K562 (cell line): ENCODE measurements around the gene GPR68. TPM values are rescaled to one million over a fixed set of nuclear protein-coding genes. Genes with fewer than 3 reads are reported as not detected.

Experiments
- ATAC-seq: fragments of 200-7000 bp; cut with Tn5 transposase; 3 replicates; pipeline ENCODE4 v1.9.1; 2020; ENCODE audit warnings: moderate library complexity
- BruUV-seq: library from RNA; stranded (reverse); fragments of 400-500 nt; replicated peaks from 2 replicates; lab custom pipeline; 2021; lab: Mats Ljungman, UMichigan
- CTCF ChIA-PET: fragments of 300-600 bp; formaldehyde crosslinking; extraction: SDS; loops from one replicate; lab custom pipeline; 2021; ENCODE audit warnings: low intra/inter-chr PET ratio; lab: Yijun Ruan, JAX
- POLR2A ChIA-PET: fragments of 300-600, 350-650 bp; sonication (Branson Sonifier 250); formaldehyde crosslinking; extraction: SDS; loops from one replicate; lab custom pipeline; 2021; ENCODE audit warnings: antibody characterized with exemption, inconsistent platforms; lab: Yijun Ruan, JAX
- DNase-seq, 4 experiments: peaks; one replicate each; pipeline versions ENCODE4 v3.0.0 to v3.0.0-alpha.2; 2011 to 2018; ENCODE audit warnings: low spot score in 3 of 4, mixed read lengths in 3 of 4; ENCODE audit errors: extremely low read depth in 1 of 4
- FAIRE-seq: peaks from 2 replicates; lab custom pipeline; 2011; peaks lifted over from hg19 to GRCh38; lab: Jason Lieb, UNC
- H2AFZ ChIP-seq: 2 replicates; pipeline ENCODE4 v1.6.0; 2011; ENCODE audit warnings: low read depth, low read length, control low read depth, inconsistent platforms
- H3K27ac ChIP-seq: fragments of 200-600 bp; 3 replicates; pipeline ENCODE4 v1.8.0; 2011; ENCODE audit warnings: low read depth, mild to moderate bottlenecking, control low read depth, inconsistent platforms, low read length, moderate library complexity, mixed read lengths; ENCODE audit errors: extremely low read depth
- H3K27me3 ChIP-seq, 2 experiments: fragments of 300-600 bp in 1 of 2; 2 replicates in 1 of 2; 3 replicates in 1 of 2; pipeline versions ENCODE4 v1.6.0 to v1.8.0; 2011; ENCODE audit warnings: inconsistent platforms in 2 of 2, low read length in 2 of 2, mild to moderate bottlenecking in 1 of 2, mixed read lengths in 1 of 2, moderate library complexity in 1 of 2; ENCODE audit not compliant: control insufficient read depth in 2 of 2, insufficient read depth in 2 of 2
- H3K36me3 ChIP-seq: fragments of 300-600 bp; 3 replicates; pipeline ENCODE4 v1.8.0; 2011; ENCODE audit warnings: mild to moderate bottlenecking, low read length, inconsistent platforms; ENCODE audit not compliant: control insufficient read depth, insufficient read depth
- H3K4me1 ChIP-seq, 2 experiments: fragments of 200-600 bp in 1 of 2; replicated peaks in 1 of 2; 2 replicates in 1 of 2; 3 replicates in 1 of 2; pipeline versions ENCODE4 v1.5.1 to v1.8.0; 2011; ENCODE audit warnings: inconsistent platforms in 2 of 2, low read length in 2 of 2, mild to moderate bottlenecking in 1 of 2, mixed read lengths in 1 of 2, moderate library complexity in 1 of 2; ENCODE audit not compliant: control insufficient read depth in 2 of 2, insufficient read depth in 2 of 2
- H3K4me2 ChIP-seq: 2 replicates; pipeline ENCODE4 v1.6.1; 2011; ENCODE audit warnings: low read length, control low read depth, inconsistent platforms, mixed read lengths; ENCODE audit not compliant: insufficient read depth
- H3K4me3 ChIP-seq: fragments of 200-600 bp; sonication (generic), shearing (Covaris generic); 2 replicates; pipeline ENCODE4 v1.5.1; 2016; ENCODE audit warnings: control low read depth, inconsistent platforms
- H3K79me2 ChIP-seq: fragments of 200-600 bp; 3 replicates; pipeline ENCODE4 v1.8.0; 2011; ENCODE audit warnings: low read length, inconsistent platforms; ENCODE audit not compliant: control insufficient read depth, insufficient read depth
- H3K9ac ChIP-seq, 2 experiments: 2 replicates each; pipeline versions ENCODE4 v1.6.0 to v1.6.1; 2011; ENCODE audit warnings: low read depth in 2 of 2, low read length in 2 of 2, control low read depth in 1 of 2, inconsistent platforms in 1 of 2, mild to moderate bottlenecking in 1 of 2, mixed read lengths in 1 of 2; ENCODE audit not compliant: insufficient read depth in 1 of 2
- H3K9me1 ChIP-seq: one replicate; pipeline ENCODE4 v1.6.0; 2011; ENCODE audit warnings: inconsistent platforms, mild to moderate bottlenecking, low read length, moderate library complexity; ENCODE audit not compliant: control insufficient read depth, insufficient read depth
- H3K9me3 ChIP-seq: replicated peaks from 2 replicates; pipeline ENCODE4 v1.5.1; 2011; ENCODE audit warnings: low read depth, low read length, inconsistent platforms; ENCODE audit not compliant: control insufficient read depth, insufficient read depth
- H4K20me1 ChIP-seq: replicated peaks from 2 replicates; pipeline ENCODE4 v1.6.1; 2011; ENCODE audit warnings: low read length, inconsistent platforms, mixed read lengths; ENCODE audit not compliant: control insufficient read depth, insufficient read depth
- CREBBP ChIP-seq: IDR thresholded peaks from one replicate; pipeline ENCODE4 v1.6.1; 2012; ENCODE audit warnings: low read depth, mild to moderate bottlenecking, control low read depth, inconsistent platforms, low read length
- ETS2 ChIP-seq: IDR thresholded peaks from 2 replicates; pipeline ENCODE4 v1.6.1; 2016; ENCODE audit warnings: borderline replicate concordance, missing genetic modification characterization, mild to moderate bottlenecking, moderate library complexity, missing compliant biosample characterization; ENCODE audit not compliant: poor library complexity, severe bottlenecking
- OTX1 ChIP-seq: fragments of 450-650 bp; formaldehyde crosslinking; IDR thresholded peaks from 2 replicates; pipeline ENCODE4 v1.4.0; 2022; ENCODE audit warnings: mild to moderate bottlenecking
- ZNF232 ChIP-seq: sonication (generic); formaldehyde crosslinking; IDR thresholded peaks from 2 replicates; pipeline ENCODE4 v1.8.0; 2022; ENCODE audit warnings: mild to moderate bottlenecking, missing genetic modification reagents
- WGBS: fragments of 100-300 bp; shearing (Covaris generic); methylation state at CpG from one replicate; pipeline ENCODE4 v1.1.6; 2016; ENCODE audit warnings: low coverage, mixed read lengths; ENCODE audit not compliant: insufficient coverage; ENCODE audit errors: missing lambda C conversion rate; 5-methylcytosine and 5-hydroxymethylcytosine counted together
- in situ Hi-C: fragments of 300-500 bp; cut with MboI; formaldehyde crosslinking; loops from 4 replicates; pipeline ENCODE4 v1.15.0; 2018; ENCODE audit warnings: inconsistent platforms, mixed read lengths
- intact Hi-C: fragments of 100-400 bp; cut with micrococcal nuclease; formaldehyde crosslinking; loops from 2 replicates; pipeline ENCODE4 v1.14.2; 2022
- polyA plus RNA-seq, 8 experiments: library from polyadenylated mRNA; depleted of rRNA in 4 of 8; stranded (reverse) in 5 of 8; unstranded in 3 of 8; fragments of >200 nt; fragmentation: Nextera tagmentation in 2 of 8; fragmentation: Illumina TruSeq in 1 of 8; extraction: Ambion mirVana in 2 of 8; extraction: Trizol in 1 of 8; gene quantifications; 2 replicates each; pipeline versions ENCODE4 v1.2.1 to v1.2.3, GENCODE V29; 2011 to 2014; ENCODE audit warnings: inconsistent platforms in 1 of 8, missing spikeins in 1 of 8
- total RNA-seq, 7 experiments: library from RNA; depleted of rRNA in 6 of 7; stranded (reverse); fragments of >200 nt in 6 of 7; fragmentation: Illumina TruSeq in 2 of 7; extraction: Trizol in 2 of 7; gene quantifications; 2 replicates each; pipeline versions ENCODE4 v1.2.1 to v1.2.3, GENCODE V29; 2011 to 2021; ENCODE audit warnings: low replicate concordance in 1 of 7
- TF ChIP-seq, protein P1 (sequence below), 2 experiments: fragments of 450-650 bp in 1 of 2; sonication (generic) in 1 of 2; formaldehyde crosslinking in 1 of 2; IDR thresholded peaks in 1 of 2; conservative IDR thresholded peaks in 1 of 2; 2 replicates each; pipeline versions ENCODE4 v1.6.1 to v1.8.1; 2016 to 2023; ENCODE audit warnings: mild to moderate bottlenecking in 2 of 2, moderate library complexity in 2 of 2, inconsistent platforms in 1 of 2, missing genetic modification reagents in 1 of 2
- TF ChIP-seq, protein P2 (sequence below): fragments of 250-450 bp; sonication (Bioruptor Pico); IDR thresholded peaks from 2 replicates; pipeline ENCODE4 v1.6.1; 2021; ENCODE audit warnings: mild to moderate bottlenecking
- TF ChIP-seq, protein P3 (sequence below), 2 experiments: IDR thresholded peaks; 2 replicates each; pipeline ENCODE4 v1.6.1; 2011; ENCODE audit warnings: borderline replicate concordance in 1 of 2, control low read depth in 1 of 2, low read depth in 1 of 2, low read length in 1 of 2, mild to moderate bottlenecking in 1 of 2, mixed read lengths in 1 of 2, moderate library complexity in 1 of 2; ENCODE audit not compliant: insufficient read depth in 1 of 2, insufficient read length in 1 of 2, poor library complexity in 1 of 2, severe bottlenecking in 1 of 2; ENCODE audit errors: extremely low read depth in 1 of 2
- TF ChIP-seq, protein P4 (sequence below), 2 experiments: fragments of 250-450 bp in 1 of 2; fragments of 450-650 bp in 1 of 2; sonication (Bioruptor Pico) in 1 of 2; IDR thresholded peaks; 2 replicates each; pipeline versions ENCODE4 v1.6.1 to v1.8.0; 2016 to 2021; ENCODE audit warnings: mild to moderate bottlenecking in 2 of 2, moderate library complexity in 2 of 2, missing compliant biosample characterization in 1 of 2, missing genetic modification characterization in 1 of 2

The GPR68 gene
- total and polyA plus RNA-seq, 9 of the 15 experiments (the other 6 are each of a cell fraction or from before 2014, with no cell fraction given), result 0.41 to 9.4 (median 3.7) TPM

DNA sequence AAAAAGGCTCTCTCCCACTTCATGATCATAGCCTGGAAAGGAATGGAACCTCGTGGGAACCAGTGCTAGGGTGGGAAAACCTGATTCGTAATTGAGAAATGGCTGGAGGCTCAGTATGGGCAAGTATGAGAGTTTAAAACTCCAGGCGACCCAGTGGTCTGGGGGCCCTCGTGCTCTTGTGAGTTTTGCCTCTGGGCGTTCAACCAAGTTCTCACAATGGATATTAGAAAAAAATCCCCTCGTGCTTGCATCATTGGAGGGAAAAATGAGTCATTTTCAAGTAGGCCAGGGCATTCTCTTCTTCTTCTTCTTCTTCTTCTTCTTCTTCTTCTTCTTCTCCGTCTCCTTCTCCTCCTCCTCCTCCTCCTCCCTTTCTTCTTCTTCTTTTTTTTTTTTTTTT lies 39.0 kb downstream of the GPR68 start:
- Histone ChIP-seq H3K4me3 (no peak overlapping the region), H3K79me2 (no peaks in the 10 kb centered on the region), H3K9me1 (no peaks in the 10 kb centered on the region), H3K36me3 (peaks cover 50% of the 10 kb centered on the region; the same call in 2 of the 3 replicates), H3K4me1 (peaks cover 11 to 24% of the 10 kb centered on the region in 2 experiments), H3K4me2 (no peak overlapping the region), H4K20me1 (no peaks in the 10 kb centered on the region), H2AFZ (no peak overlapping the region), H3K9me3 (peaks cover 9% of the 10 kb centered on the region), H3K27ac (no peak overlapping the region), H3K27me3 (no peaks in the 10 kb centered on the region), H3K9ac (no peak overlapping the region)
- ATAC-seq (no peak), DNase-seq (no peak), FAIRE-seq (no peak)
- BruUV-seq, result no TSS peak
- WGBS, result 66% methylated on average over 6 of the region's 7 CpGs
- ChIA-PET POLR2A (no interaction called here), CTCF (no interaction called here)
- intact Hi-C loops (no loop called here), in situ Hi-C loops (no loop called here)
- TF ChIP-seq, protein P1, sequence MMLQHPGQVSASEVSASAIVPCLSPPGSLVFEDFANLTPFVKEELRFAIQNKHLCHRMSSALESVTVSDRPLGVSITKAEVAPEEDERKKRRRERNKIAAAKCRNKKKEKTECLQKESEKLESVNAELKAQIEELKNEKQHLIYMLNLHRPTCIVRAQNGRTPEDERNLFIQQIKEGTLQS (IDR thresholded peaks at IDR 0.05), result peak; percentile 38; the same call in 1 of the 2 replicates
- TF ChIP-seq, protein P1 (CRISPR knock-in tag; conservative IDR thresholded peaks at IDR 0.05), result no peak
- no peak for TF ChIP-seq OTX1 (CRISPR knock-in tag)

DNA sequence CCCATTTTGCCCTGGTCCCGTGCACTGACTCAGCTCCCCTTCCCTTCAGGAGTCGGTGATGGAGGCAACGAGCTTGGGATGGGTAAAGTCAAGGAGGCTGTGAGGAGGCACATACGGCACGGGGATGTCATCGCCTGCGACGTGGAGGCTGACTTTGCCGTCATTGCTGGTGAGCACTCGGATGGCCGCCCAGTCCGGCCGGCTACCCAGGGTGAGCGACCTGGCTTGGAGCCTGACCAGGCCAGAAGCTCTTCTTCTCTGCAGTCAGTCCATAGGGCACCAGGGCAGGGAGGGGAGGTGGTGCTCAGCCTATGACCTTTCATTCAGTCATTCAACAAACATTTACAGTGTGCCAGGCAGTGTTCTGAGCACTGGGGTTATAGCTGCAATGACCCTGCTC lies 39.8 kb downstream of the GPR68 start:
- Histone ChIP-seq H4K20me1 (no peaks in the 10 kb centered on the region), H3K27me3 (no peaks in the 10 kb centered on the region), H2AFZ (no peak overlapping the region), H3K4me2 (no peak overlapping the region), H3K9ac (no peak overlapping the region), H3K79me2 (no peaks in the 10 kb centered on the region), H3K4me1 (peaks cover 11 to 24% of the 10 kb centered on the region in 2 experiments), H3K27ac (no peak overlapping the region), H3K9me1 (no peaks in the 10 kb centered on the region), H3K36me3 (peaks cover 54% of the 10 kb centered on the region), H3K9me3 (peaks cover 16% of the 10 kb centered on the region), H3K4me3 (no peak overlapping the region)
- ATAC-seq, result no peak
- POLR2A ChIA-PET, result no interaction called here
- BruUV-seq, result no TSS peak
- in situ Hi-C loops, result no loop called here
- DNase-seq, result no peak
- intact Hi-C loops, result loop anchor here (5.0 kb wide), 1 partner anchor 63 kb away; no protein-coding TSS in a partner anchor
- 99% methylated on average over 11 of the region's 14 CpGs for WGBS
- CTCF ChIA-PET, result no interaction called here
- no peak for FAIRE-seq
- TF ChIP-seq ETS2 (tag), result no peak
- no peak for TF ChIP-seq ZNF232
- no peak for TF ChIP-seq CREBBP
- TF ChIP-seq, protein P2, sequence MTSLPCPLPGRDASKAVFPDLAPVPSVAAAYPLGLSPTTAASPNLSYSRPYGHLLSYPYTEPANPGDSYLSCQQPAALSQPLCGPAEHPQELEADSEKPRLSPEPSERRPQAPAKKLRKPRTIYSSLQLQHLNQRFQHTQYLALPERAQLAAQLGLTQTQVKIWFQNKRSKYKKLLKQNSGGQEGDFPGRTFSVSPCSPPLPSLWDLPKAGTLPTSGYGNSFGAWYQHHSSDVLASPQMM, result no peak
- TF ChIP-seq, protein P3, sequence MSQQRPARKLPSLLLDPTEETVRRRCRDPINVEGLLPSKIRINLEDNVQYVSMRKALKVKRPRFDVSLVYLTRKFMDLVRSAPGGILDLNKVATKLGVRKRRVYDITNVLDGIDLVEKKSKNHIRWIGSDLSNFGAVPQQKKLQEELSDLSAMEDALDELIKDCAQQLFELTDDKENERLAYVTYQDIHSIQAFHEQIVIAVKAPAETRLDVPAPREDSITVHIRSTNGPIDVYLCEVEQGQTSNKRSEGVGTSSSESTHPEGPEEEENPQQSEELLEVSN (IDR thresholded peaks at IDR 0.05; ENCODE audit: borderline replicate concordance in 1 of 2, extremely low read depth in 1 of 2, insufficient read depth in 1 of 2, insufficient read length in 1 of 2, low read depth in 1 of 2, low read length in 1 of 2, poor library complexity in 1 of 2, severe bottlenecking in 1 of 2), result no peak
- TF ChIP-seq, protein P4, sequence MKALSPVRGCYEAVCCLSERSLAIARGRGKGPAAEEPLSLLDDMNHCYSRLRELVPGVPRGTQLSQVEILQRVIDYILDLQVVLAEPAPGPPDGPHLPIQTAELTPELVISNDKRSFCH (CRISPR knock-in tag; IDR thresholded peaks at IDR 0.05), result no peak
- TF ChIP-seq, protein P4 (tag; IDR thresholded peaks at IDR 0.05), result no peak
